ENCODE data around the gene USP53. TPM values are rescaled to one million over a fixed set of nuclear protein-coding genes. Genes with fewer than 3 reads are reported as not detected.

Gene USP53
- total RNA-seq, 1 experiment from 2014 or later = 20.1 TPM

DNA sequence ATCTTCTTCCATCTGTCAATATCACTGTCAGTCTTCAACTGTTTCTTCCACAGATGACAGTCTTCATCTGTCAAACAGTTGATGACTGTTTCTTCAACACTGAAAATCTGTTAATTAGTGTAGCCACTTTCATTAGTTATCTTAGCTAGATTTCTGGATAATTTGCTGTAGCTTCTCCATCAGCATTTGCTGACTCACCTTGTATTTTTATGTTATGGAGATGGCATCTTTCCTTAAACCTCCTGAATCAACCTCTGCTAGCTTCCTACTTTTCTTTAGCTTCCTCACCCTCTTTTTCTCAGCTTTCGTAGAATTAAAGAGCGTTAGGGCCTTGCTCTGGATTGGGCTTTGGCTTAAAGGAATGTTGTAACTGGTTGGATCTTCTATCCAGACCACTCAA is 25.1 kb downstream of the USP53 start (continued):
- TF ChIP-seq, protein P1, sequence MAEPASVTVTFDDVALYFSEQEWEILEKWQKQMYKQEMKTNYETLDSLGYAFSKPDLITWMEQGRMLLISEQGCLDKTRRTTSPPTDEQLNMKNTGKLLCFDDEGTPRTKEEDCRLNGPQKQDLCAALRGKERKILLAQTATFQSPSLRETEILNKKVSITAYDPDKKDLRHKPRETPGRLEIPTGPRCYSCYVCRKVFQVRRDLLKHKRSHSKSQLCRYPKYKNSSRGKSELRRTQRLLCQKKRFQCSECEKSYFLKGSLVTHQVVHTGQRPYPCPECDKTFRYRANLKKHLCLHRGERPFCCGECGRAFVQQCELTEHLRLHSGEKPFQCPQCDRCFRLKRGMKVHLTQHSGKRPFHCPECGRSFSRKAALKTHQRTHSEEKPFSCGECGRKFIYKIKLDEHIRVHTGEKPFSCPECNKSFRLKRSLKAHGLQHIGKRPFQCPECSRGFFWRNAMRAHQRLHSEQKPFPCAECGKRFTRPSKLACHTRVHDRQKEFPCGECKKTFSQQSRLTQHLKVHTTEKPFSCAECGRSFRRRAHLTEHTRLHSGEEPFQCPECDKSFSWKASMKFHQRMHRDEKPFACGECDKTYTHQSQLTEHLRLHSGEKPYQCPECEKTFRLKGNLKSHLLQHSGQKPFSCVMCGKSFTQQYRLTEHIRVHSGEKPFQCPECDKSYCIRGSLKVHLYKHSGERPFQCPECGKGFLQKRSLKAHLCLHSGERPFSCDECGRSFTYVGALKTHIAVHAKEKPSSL (CRISPR knock-in tag; conservative IDR thresholded peaks at IDR 0.05) = no peak
- TF ChIP-seq, protein P2, sequence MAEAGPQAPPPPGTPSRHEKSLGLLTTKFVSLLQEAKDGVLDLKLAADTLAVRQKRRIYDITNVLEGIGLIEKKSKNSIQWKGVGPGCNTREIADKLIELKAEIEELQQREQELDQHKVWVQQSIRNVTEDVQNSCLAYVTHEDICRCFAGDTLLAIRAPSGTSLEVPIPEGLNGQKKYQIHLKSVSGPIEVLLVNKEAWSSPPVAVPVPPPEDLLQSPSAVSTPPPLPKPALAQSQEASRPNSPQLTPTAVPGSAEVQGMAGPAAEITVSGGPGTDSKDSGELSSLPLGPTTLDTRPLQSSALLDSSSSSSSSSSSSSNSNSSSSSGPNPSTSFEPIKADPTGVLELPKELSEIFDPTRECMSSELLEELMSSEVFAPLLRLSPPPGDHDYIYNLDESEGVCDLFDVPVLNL (CRISPR knock-in tag; IDR thresholded peaks at IDR 0.05; ENCODE audit: borderline replicate concordance, low read depth) = no peak
- TF ChIP-seq, protein P3, sequence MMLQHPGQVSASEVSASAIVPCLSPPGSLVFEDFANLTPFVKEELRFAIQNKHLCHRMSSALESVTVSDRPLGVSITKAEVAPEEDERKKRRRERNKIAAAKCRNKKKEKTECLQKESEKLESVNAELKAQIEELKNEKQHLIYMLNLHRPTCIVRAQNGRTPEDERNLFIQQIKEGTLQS (CRISPR knock-in tag; conservative IDR thresholded peaks at IDR 0.05) = no peak
- TF ChIP-seq NR1H2 (CRISPR knock-in tag; IDR thresholded peaks at IDR 0.05) = no peak
- TF ChIP-seq ELF4 (CRISPR knock-in tag; IDR thresholded peaks at IDR 0.05; ENCODE audit: low read depth) = no peak
- TF ChIP-seq, protein P4, sequence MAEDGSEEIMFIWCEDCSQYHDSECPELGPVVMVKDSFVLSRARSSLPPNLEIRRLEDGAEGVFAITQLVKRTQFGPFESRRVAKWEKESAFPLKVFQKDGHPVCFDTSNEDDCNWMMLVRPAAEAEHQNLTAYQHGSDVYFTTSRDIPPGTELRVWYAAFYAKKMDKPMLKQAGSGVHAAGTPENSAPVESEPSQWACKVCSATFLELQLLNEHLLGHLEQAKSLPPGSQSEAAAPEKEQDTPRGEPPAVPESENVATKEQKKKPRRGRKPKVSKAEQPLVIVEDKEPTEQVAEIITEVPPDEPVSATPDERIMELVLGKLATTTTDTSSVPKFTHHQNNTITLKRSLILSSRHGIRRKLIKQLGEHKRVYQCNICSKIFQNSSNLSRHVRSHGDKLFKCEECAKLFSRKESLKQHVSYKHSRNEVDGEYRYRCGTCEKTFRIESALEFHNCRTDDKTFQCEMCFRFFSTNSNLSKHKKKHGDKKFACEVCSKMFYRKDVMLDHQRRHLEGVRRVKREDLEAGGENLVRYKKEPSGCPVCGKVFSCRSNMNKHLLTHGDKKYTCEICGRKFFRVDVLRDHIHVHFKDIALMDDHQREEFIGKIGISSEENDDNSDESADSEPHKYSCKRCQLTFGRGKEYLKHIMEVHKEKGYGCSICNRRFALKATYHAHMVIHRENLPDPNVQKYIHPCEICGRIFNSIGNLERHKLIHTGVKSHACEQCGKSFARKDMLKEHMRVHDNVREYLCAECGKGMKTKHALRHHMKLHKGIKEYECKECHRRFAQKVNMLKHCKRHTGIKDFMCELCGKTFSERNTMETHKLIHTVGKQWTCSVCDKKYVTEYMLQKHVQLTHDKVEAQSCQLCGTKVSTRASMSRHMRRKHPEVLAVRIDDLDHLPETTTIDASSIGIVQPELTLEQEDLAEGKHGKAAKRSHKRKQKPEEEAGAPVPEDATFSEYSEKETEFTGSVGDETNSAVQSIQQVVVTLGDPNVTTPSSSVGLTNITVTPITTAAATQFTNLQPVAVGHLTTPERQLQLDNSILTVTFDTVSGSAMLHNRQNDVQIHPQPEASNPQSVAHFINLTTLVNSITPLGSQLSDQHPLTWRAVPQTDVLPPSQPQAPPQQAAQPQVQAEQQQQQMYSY (CRISPR knock-in tag; IDR thresholded peaks at IDR 0.05) = no peak
- TF ChIP-seq ZNF416 (CRISPR knock-in tag; IDR thresholded peaks at IDR 0.05) = no peak
- TF ChIP-seq, protein P5, sequence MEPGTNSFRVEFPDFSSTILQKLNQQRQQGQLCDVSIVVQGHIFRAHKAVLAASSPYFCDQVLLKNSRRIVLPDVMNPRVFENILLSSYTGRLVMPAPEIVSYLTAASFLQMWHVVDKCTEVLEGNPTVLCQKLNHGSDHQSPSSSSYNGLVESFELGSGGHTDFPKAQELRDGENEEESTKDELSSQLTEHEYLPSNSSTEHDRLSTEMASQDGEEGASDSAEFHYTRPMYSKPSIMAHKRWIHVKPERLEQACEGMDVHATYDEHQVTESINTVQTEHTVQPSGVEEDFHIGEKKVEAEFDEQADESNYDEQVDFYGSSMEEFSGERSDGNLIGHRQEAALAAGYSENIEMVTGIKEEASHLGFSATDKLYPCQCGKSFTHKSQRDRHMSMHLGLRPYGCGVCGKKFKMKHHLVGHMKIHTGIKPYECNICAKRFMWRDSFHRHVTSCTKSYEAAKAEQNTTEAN (CRISPR knock-in tag; IDR thresholded peaks at IDR 0.05) = no peak
- TF ChIP-seq, protein P6, sequence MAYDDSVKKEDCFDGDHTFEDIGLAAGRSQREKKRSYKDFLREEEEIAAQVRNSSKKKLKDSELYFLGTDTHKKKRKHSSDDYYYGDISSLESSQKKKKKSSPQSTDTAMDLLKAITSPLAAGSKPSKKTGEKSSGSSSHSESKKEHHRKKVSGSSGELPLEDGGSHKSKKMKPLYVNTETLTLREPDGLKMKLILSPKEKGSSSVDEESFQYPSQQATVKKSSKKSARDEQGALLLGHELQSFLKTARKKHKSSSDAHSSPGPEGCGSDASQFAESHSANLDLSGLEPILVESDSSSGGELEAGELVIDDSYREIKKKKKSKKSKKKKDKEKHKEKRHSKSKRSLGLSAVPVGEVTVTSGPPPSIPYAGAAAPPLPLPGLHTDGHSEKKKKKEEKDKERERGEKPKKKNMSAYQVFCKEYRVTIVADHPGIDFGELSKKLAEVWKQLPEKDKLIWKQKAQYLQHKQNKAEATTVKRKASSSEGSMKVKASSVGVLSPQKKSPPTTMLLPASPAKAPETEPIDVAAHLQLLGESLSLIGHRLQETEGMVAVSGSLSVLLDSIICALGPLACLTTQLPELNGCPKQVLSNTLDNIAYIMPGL (CRISPR knock-in tag; IDR thresholded peaks at IDR 0.05) = no peak
- TF ChIP-seq ZNF138 (CRISPR knock-in tag; conservative IDR thresholded peaks at IDR 0.05) = no peak
- TF ChIP-seq, protein P7, sequence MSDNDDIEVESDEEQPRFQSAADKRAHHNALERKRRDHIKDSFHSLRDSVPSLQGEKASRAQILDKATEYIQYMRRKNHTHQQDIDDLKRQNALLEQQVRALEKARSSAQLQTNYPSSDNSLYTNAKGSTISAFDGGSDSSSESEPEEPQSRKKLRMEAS (CRISPR knock-in tag; IDR thresholded peaks at IDR 0.05) = no peak
- TF ChIP-seq, protein P8, sequence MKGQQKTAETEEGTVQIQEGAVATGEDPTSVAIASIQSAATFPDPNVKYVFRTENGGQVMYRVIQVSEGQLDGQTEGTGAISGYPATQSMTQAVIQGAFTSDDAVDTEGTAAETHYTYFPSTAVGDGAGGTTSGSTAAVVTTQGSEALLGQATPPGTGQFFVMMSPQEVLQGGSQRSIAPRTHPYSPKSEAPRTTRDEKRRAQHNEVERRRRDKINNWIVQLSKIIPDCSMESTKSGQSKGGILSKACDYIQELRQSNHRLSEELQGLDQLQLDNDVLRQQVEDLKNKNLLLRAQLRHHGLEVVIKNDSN (CRISPR knock-in tag; IDR thresholded peaks at IDR 0.05) = no peak
- no peak for TF ChIP-seq GRHL2 (CRISPR knock-in tag; IDR thresholded peaks at IDR 0.05; ENCODE audit: insufficient replicate concordance, severe bottlenecking)
